GM18909 (cell line): ENCODE data around the gene PARD3.
"Not testable (repeated sequence)": the region's sequence is repeated elsewhere in the genome, so short reads cannot be mapped to it uniquely, and the experiment has no call there.

Experiments used
- ATAC-seq: cut with Tn5 transposase; IDR thresholded peaks from one replicate; pipeline ENCODE4 v1.9.1; 2021; ENCODE audit warnings: mild to moderate bottlenecking; ENCODE audit not compliant: unreplicated experiment, poor library complexity

PARD3 gene

DNA sequence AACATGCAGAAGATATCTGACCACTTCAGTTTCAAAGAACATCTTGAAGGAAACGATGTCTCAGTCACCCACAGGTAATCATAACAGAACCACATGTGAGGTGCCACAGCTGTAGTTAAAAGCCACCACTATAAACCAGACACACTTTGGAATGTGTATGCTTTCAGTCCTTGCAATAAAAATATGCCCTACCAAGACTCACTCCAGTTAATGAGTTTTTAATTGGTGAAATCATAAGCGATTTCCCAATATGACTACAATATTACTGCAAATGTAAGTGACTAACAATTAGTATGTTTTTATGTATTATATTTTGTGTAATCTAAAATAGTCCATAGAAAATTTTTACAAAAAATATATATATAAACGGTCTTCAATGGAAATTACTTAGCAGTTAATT lies 428.2 kb downstream of the PARD3 start:
- ATAC-seq = no peak

DNA sequence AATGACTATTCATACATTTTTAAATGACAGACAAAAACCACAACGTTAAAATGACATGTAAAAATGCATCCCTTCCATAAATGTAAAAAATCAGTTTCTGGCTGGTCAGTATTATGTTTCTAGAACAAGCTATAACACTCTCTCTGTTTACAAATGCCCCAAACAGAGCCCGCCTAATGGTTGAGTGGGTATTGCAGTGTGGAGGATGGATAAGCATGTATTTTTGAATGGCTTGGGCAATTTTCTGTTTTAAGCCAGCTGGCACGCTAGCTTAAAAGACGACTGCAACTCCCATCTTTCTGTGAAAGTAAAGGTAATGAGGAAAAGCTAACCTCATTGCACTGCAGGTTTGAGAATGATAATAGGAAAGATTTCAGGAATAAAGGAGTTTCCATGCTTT lies 430.7 kb downstream of the PARD3 start:
- ATAC-seq = no peak

DNA sequence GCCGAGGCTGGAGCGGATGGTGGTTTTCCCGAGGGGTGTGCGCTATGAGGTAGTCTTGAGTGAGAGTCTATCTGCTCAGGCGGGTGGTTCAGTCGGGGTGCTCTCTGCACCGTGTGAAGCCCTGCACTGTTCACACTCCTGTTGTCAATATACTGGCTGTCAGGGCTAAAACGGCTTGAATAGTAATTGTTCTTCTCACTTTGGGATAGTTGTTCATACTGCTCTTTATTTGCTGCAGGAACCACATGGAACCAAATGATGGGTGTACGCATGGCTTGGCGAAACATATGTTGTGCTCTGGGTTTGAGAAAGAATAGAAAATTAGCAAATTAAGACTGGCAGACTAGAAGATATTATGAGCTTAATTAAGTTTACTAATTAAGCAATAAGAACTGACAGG lies 432.5 kb downstream of the PARD3 start:
- ATAC-seq = no peak

DNA sequence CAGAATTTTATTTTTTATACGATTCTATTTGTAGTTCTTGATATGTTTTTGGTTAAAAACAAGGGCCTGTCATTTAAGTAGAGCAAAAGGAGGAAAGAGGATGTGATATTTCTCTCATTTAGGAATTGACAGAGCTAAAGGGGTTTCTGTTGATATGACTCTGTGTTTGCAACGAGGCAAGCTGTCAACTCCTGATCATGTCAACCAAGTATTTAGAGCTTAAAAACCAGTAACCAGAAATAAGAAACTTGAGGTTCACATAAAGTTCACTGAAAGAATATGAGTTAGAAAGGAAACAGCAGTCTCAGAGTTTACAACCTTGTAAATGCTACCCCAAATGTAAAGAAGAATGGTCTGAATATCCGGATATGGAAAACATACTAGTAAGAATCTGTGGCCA lies 434.2 kb downstream of the PARD3 start:
- ATAC-seq = no peak

DNA sequence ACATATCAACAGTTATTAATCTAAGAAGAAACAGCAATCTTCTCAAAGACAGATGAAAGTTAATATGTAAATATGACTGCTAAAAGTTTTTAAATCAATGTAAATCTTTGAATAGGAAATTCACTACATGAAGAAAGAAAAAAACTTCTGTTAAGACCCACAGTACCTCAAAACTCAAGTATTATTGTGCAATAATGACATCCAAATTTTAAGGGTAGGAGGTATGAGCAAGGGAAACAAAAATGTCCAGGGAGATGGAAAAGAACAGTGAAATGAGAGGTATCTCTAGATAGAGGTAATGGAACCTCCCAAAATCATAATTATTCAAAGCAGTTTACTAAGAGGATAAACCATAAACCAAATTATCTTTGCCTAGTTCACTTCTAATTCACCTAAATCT lies 436.8 kb downstream of the PARD3 start:
- no peak for ATAC-seq

DNA sequence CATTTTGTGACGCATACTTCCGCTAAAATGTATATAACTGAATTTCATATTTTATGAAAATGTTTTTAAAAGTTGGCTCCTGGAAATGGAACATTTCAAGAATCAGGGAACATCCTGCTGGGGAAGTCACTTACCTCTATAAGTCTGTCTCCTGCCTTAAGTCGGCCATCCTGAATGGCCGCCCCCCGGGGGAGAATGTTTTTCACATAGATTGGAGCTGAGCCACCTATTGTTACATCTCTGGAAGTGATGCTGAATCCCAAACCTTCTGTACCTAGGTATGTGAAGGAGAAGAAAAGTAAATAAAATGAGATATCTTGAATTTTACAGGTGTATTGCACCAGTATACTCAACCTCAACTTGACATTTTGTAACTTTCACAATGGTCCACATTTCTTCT lies 437.3 kb downstream of the PARD3 start:
- ATAC-seq = no peak

DNA sequence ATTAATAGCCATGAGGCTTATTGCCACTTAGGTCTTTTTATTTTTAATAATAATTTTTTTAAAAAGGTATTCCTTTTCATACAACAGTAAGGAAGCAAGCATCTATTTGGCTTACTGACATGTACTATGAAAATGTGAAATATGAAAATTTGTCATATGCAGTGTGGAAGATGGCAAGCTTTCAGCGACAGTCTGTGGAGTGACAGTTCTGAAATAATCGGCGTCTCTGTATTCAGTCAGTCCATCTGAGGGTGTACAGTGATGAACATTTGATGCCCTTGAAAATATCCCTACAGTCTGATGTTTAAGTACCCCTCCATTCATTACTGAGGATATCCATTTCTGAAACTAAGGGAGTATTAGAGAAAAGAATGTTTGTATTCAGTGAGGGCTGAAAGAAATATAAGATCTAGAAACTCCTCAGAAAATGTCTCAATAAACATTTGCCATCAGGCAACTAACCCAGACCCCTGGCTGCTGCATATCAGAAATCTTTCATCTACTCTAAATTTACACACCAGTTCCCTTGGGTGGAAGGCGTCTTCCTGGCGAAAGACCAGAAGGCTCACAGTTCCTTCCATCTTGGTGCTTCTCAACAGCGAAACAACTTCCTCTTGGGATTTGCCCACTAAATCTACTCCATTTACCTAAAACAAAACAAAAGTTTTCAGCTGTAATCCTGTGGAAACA lies 440.6 kb downstream of the PARD3 start:
- peak; percentile 20 for ATAC-seq

DNA sequence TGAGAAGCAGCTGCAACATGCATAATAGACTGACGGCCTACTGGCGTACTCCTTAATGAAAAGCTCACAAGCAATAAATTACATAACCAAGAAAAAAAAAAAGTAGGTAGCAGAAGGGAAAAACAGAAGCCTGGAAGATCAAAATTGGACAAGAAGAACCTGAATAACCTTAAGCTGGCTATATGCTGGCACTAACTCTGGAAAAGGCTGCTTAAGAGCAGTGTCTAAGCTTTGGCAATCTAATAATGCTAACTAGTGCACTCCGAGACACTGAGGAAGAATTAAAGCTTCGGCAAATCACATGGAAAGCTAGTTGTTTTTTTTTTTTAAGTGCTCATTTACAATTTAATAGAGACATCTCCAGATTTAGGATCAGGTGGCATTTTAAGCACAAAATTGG lies 441.9 kb downstream of the PARD3 start:
- no peak for ATAC-seq

DNA sequence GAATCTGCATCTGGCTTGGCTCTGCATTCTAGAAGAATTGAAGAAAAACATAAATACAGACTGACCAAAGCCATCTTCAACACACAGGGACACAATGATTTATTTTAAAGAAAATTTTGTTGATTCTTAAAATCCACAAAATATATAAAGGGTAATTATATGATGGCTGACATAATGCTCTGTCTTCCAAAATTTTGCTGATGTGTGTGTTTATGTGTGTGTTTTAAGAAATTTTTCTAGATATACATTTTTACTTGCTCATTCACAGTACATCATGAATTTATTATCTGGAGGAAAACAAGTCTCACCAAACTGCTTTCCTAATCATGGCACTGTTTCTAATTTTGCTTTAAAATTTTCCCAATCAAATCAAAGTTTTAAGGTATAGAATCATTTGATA lies 442.6 kb downstream of the PARD3 start:
- ATAC-seq = no peak

DNA sequence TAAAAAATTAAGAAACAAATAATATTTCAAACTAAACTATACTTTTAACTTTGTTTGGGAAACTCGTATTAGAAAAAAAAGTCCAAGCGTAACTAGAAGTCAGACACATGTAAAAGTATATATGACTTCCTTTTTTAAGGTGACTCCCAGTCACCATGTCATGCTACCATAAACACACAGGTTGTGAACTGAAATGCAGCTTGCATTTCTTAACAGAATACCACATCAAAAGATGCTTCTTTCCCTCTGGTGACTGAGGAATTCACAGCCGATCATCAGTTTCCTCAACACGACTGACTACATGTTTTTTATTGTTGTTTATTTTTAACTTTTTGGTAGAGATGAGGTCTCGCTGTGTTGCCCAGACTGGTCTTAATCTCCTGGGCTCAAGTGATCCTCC lies 445.0 kb downstream of the PARD3 start:
- ATAC-seq = no peak

DNA sequence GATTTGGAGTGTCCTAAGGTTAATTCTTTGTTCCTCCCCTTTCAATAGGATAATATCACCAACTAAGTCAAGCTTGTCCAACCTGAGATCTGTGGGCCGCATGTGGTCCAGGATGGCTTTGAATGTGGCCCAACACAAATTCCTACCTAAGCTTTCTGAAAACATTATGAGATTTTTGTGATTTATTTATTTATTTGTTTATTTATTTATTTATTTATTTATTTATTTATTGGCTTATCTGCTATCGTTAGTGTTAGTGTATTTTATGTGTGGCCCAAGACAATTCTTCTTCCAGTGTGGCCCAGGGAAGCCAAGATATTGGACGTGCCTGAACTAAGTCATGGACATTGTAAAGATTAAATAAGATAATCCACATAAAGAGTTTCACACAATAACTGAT lies 446.0 kb downstream of the PARD3 start:
- no peak for ATAC-seq

DNA sequence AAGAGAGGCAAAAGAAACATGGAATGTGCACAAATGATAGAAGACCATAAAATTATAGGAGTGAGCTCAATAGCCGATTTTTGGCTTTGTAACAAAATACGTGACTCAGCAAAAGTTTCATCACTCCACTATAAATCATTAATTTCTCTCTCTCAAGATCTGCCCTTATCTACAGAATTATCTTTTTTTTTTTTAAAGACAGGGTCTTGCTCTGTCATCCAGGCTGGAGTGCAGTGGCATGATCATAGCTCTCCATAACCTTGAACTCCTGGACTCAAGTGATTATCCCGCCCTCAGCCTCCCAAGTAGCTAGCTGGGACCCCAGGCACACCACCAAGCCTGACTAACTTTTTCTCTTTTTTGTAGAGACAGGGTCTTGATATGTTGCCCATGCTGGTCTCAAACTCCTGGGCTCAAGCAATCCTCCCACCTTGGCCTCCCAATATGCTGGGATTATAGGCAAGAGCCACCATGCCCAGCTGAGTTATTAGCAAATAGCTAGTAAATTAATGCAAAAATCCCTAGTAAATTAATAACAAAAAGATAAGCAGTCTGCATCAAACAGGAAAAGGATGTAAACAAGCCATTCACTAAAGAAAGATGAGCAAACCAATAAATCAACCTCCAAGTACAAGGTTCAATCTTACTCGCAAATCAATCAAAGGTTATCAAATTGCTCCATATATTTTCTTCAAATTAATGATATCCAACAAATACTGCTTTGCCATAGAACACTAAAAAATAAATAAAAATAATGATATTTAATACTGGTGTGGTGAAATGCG lies 450.7 kb downstream of the PARD3 start:
- ATAC-seq = no peak

DNA sequence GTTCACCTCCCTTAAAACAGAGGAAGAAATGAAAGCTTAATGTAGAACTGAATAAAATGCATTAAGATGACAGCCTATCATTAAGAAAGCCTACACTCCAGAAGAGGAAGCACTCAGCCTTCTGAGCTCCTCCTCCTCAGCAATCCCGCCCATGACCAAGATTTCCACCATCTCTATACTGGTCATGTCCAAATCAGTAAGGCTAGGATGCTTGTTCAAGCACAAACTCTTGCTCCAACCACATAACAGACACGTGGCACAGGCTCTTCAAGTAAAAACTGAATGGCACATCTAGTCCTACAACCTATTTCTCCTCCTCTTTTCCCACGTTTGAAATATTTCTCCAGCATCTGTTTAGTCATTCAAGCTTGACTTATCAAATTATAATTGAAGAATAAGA lies 454.1 kb downstream of the PARD3 start:
- no peak for ATAC-seq

DNA sequence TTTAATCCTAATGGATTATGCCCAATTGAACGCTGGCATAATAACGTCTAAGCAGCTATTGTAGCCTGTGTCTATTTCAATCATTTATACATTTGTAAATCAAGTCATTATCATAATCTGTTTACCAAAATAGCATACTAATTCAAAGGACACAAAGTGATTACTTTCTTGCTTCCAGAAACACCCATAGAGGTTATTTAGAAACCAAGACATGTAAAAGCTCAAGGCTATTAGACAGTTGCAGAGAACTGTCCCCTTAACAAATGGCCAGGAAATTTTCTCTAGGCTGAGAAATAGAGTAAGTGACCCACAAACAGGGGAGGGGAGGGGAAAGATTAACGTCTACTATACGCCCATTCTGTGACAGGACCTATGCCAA lies 455.7 kb downstream of the PARD3 start:
- no peak for ATAC-seq

DNA sequence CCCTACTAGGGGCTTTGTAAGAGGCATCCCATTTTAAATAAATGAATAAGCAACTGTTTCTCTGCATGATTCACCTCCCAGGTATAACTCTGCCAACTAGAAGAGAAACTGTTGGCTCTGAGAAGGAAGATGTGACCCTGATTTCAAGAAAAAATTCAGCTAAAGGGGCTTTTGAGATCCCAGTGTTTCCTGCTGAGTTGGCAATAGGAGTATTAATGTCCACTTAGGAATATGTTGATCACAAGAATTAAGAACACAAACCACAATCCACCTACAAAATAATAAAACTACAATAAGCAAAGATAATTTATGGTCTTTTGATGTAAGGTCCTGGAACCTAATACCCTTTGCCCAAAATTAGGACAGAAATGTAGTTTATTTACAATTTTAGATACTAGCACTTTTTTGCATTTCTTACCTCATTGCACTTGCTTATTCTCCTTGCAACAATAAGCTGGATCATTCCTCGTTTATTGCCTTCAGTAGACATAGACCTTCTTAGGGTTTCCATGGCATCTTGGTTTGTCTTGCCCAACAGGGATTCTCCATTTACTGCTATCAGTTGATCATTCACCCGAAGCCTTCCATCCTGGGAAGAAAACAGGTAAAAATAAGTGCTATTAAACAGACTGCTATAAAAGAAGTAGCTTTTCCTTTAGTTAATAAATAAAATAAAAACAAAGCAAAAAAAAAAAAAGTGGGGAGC lies 456.2 kb downstream of the PARD3 start:
- ATAC-seq = no peak

DNA sequence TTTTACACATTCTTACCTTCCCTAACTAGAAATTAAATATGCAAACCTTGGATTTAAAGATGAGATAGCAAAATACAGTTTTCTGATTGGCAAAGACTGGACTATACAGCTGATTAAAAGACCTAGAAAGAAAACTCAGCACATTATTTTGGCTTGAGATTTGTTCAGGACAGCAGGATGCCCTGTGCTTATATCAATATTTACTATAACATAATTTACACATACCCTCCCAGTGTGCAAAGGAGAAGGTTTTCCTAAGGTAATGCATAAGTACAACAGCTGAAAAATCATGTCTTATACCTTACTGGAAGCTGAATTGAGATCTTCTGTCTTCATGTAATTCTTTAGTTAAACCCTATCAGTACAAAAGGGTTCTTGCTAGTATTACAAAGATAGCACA lies 458.6 kb downstream of the PARD3 start:
- no peak for ATAC-seq

DNA sequence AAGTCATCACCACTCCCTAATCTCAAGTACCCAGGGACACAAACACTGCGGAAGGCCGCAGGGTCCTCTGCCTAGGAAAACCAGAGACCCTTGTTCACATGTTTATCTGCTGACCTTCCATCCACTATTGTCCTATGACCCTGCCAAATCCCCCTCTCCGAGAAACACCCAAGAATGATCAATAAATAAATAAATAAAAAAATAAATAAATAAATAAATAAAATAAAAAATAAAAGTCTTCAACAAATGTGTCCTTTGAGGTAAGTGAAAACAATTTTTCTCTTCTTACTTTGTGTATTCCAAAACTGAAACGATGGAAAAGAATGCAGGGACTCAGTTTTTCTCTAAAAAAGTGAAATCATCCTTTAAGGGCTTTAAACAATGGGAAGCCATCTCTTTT lies 461.6 kb downstream of the PARD3 start:
- not testable (repeated sequence) for ATAC-seq

DNA sequence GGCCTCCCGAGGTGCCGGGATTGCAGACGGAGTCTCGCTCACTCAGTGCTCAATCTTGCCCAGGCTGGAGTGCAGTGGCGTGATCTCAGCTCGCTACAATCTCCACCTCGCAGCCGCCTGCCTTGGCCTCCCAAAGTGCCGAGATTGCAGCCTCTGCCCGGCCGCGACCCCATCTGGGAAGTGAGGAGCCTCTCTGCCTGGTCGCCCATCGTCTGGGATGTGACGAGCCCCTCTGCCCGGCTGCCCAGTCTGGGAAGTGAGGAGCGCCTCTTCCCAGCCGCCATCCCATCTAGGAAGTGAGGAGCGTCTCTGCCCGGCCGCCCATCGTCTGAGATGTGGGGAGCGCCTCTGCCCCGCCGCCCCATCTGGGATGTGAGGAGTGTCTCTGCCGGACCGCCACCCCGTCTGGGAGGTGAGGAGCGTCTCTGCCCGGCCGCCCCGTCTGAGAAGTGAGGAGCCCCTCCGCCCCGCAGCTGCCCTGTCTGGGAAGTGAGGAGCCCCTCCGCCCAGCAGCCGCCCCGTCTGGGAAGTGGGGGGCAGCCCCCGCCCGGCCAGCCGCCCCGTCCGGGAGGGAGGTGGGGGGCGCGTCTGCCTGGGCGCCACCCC lies 462.4 kb downstream of the PARD3 start:
- not testable (repeated sequence) for ATAC-seq

DNA sequence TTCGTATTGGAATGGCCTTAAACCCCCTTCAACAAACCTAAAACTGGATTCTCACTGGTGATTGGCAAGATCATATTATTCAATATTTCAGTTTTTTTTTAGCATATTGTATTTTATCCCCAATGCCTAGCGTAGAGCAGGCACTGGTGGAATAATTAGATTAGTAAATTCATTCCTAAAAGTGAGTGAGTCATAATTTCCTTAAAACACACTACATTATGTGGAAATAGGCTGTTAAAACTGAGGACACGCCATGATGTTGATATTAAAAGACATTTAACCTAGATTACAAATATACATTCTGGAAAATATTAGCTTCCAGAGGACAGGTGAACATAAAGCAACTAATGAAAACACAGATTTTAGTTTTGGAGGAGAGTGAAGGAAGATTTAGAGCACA lies 463.9 kb downstream of the PARD3 start:
- no peak for ATAC-seq

DNA sequence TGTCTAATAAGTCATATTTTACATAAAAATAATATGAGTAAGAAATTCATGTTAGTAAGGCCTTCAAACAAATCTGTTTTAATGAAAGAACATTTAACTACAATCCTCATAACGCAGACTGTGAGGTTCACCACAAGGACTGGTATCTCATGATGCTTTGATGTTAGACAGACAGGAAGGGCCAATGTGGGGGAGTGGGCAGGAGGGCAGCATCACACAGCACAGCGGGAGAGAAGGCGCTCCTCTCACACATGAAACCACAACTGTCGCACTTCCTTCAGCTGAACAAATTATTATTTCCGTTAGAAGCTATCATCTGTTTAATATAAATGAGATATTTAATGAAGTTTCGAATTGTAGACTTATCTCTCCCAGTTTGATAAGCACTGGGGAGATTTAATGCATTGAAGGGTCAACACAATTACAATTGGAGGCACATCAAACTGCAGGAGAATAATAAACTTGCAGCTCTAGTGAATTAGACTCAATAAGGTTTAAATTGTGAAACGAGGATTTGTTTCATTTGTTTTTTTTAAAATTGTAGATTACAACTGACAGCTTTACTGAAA lies 466.1 kb downstream of the PARD3 start:
- ATAC-seq = no peak

DNA sequence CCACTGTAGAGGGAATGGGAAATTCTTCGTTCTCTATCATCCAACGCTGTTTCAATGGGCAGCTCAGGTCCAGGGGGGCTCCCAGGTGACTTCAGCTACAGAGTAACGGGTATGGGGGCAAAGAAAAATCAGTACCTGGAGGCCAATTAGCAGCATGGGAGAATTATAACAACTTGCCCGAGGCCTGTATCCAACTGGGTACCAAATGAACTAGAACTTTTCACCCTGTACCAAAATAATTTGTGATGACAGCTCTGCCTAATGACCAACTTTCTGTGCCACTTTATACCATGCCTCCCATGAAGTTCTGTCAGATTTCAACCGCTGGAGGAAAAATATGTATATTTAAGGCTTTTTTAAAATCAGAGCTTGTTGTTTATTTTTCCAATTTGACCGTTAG lies 467.1 kb downstream of the PARD3 start:
- ATAC-seq = no peak
